ENCODE results near the gene ESRRG.

DNA sequence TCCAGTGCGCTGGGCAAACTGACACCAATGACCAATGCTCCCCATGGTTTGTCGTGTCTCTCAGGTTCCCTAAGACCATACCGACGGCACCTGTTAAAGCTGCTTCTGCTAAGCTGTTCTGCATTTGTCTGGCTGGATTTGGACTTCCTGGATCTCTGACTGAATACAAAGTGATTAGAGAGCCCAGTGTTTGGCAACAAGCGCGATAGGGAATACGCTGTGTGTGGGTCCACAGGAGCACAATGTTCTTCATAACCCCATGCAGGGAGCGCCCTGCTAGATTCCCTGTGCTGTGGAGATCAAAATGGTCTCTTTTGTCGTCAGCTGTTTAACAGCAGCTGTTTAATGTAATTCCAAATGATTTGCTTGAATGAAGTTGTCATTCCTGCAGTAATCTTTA lies 26.0 kb upstream of the ESRRG start:
- TF ChIP-seq EZH2 (IDR thresholded peaks at IDR 0.05; ENCODE audit: insufficient read depth, poor library complexity, severe bottlenecking) (no peak), EZH2phosphoT487 (IDR thresholded peaks at IDR 0.05; ENCODE audit: insufficient read depth, low read depth) (no peak)

Measured in GM23248 (cell line).